OCI-LY7 (cell line): ENCODE data around the gene MOB3B.

Source experiments
- CTCF ChIP-seq: fragments of 200-600 bp; sonication (generic); conservative IDR thresholded peaks from 2 replicates; pipeline ENCODE4 v1.5.1; 2014; ENCODE audit warnings: mild to moderate bottlenecking, antibody characterized with exemption, low read length, moderate library complexity, mixed read lengths
- EZH2phosphoT487 ChIP-seq: fragments of 200-600 bp; sonication (generic); IDR thresholded peaks from 2 replicates; pipeline ENCODE4 v1.6.1; 2018; ENCODE audit warnings: low read depth, borderline replicate concordance, mild to moderate bottlenecking, mixed run types, antibody characterized with exemption, low read length, moderate library complexity, mixed read lengths

- TF ChIP-seq CTCF (no peak), EZH2phosphoT487 (no peak)
These were observed 43.5 kb upstream of the MOB3B start, which contains the start of gene C9orf72 for GRCh38 chr9:27572918-27573633.
